Hypothalamus (tissue), 51 donors: ENCODE data around the gene SWI5.

ENCODE experiments used
- DNase-seq, 51 donors: peaks; one replicate each; lab custom pipeline; 2025; lab: John Stamatoyannopoulos, UW

SWI5 gene

GRCh38 chr9:128250839-128251731 is 25.0 kb upstream of the SWI5 start:
- DNase-seq = no peak

GRCh38 chr9:128251732-128252100 is 24.4 kb upstream of the SWI5 start:
- DNase-seq = no peak

GRCh38 chr9:128252317-128253139 is 23.5 kb upstream of the SWI5 start:
- DNase-seq = no peak

- no peak for DNase-seq
Measured at GRCh38 chr9:128253140-128253990, 22.7 kb upstream of the SWI5 start.

GRCh38 chr9:128253991-128254346 is 22.1 kb upstream of the SWI5 start:
- no peak for DNase-seq

GRCh38 chr9:128254362-128254761 is 21.7 kb upstream of the SWI5 start:
- no peak for DNase-seq

GRCh38 chr9:128254855-128255759 is 21.0 kb upstream of the SWI5 start:
- DNase-seq = peak in 33 of 51 donors; percentile 2 to 68 (median 31)

GRCh38 chr9:128257086-128257825 is 18.8 kb upstream of the SWI5 start:
- no peak for DNase-seq

GRCh38 chr9:128257907-128258306 is 18.2 kb upstream of the SWI5 start:
- DNase-seq = no peak

GRCh38 chr9:128258326-128258725 is 17.8 kb upstream of the SWI5 start:
- no peak for DNase-seq

- DNase-seq = no peak
Measured at GRCh38 chr9:128259156-128259555, 16.9 kb upstream of the SWI5 start.

- no peak for DNase-seq
Measured at GRCh38 chr9:128260340-128260739, 15.7 kb upstream of the SWI5 start.

GRCh38 chr9:128262687-128263086 is 13.4 kb upstream of the SWI5 start:
- DNase-seq = no peak

GRCh38 chr9:128265348-128265847 is 10.7 kb upstream of the SWI5 start:
- DNase-seq = no peak

GRCh38 chr9:128266868-128267590 is 9.0 kb upstream of the SWI5 start:
- no peak for DNase-seq

GRCh38 chr9:128271112-128271511 is 5.0 kb upstream of the SWI5 start:
- no peak for DNase-seq

- DNase-seq = no peak
Measured at GRCh38 chr9:128271512-128271911, 4.6 kb upstream of the SWI5 start.

- no peak for DNase-seq
Measured at GRCh38 chr9:128274245-128274644, 1.8 kb upstream of the SWI5 start.
